NCI-H187 treated with DMSO at 0.1 percent for 48 hours (cell line): ENCODE results near the gene GRIA1.

Experiments used
- DNase-seq: peaks from one replicate; lab custom pipeline; 2025; lab: John Stamatoyannopoulos, UW

GRIA1 gene

GRCh38 chr5:153659039-153659736, 168.7 kb downstream of the GRIA1 start:
- no peak for DNase-seq

- DNase-seq = no peak
These were observed 170.4 kb downstream of the GRIA1 start for GRCh38 chr5:153660919-153661318.

GRCh38 chr5:153661897-153662296, 171.4 kb downstream of the GRIA1 start:
- DNase-seq = no peak

- DNase-seq = no peak
These were observed 179.6 kb downstream of the GRIA1 start for GRCh38 chr5:153670101-153670500.

GRCh38 chr5:153671653-153672346, 181.3 kb downstream of the GRIA1 start:
- no peak for DNase-seq

- DNase-seq = no peak
These were observed 182.0 kb downstream of the GRIA1 start for GRCh38 chr5:153672347-153673090.

GRCh38 chr5:153674356-153674755, 183.9 kb downstream of the GRIA1 start:
- no peak for DNase-seq

- DNase-seq = no peak
These were observed 185.9 kb downstream of the GRIA1 start for GRCh38 chr5:153676406-153676805.

GRCh38 chr5:153676821-153677220, 186.4 kb downstream of the GRIA1 start:
- no peak for DNase-seq

GRCh38 chr5:153678617-153679329, 188.3 kb downstream of the GRIA1 start:
- DNase-seq = no peak

GRCh38 chr5:153690236-153690635, 199.8 kb downstream of the GRIA1 start:
- DNase-seq = no peak

GRCh38 chr5:153696256-153696655, 205.8 kb downstream of the GRIA1 start:
- no peak for DNase-seq

- DNase-seq = no peak
These were observed 208.6 kb downstream of the GRIA1 start for GRCh38 chr5:153699035-153699434.

- no peak for DNase-seq
These were observed 210.5 kb downstream of the GRIA1 start for GRCh38 chr5:153700940-153701339.

GRCh38 chr5:153702265-153702664, 211.8 kb downstream of the GRIA1 start:
- DNase-seq = no peak

- no peak for DNase-seq
These were observed 213.6 kb downstream of the GRIA1 start for GRCh38 chr5:153704110-153704509.

- no peak for DNase-seq
These were observed 217.2 kb downstream of the GRIA1 start for GRCh38 chr5:153707626-153708025.

- DNase-seq = no peak
These were observed 221.3 kb downstream of the GRIA1 start for GRCh38 chr5:153711755-153712154.

- DNase-seq = no peak
These were observed 222.5 kb downstream of the GRIA1 start for GRCh38 chr5:153712946-153713345.

- no peak for DNase-seq
These were observed 223.5 kb downstream of the GRIA1 start for GRCh38 chr5:153713943-153714342.

GRCh38 chr5:153714798-153715197, 224.3 kb downstream of the GRIA1 start:
- no peak for DNase-seq

- no peak for DNase-seq
These were observed 226.8 kb downstream of the GRIA1 start for GRCh38 chr5:153717287-153717686.
